MG63 (cell line): Measurements from ENCODE around the gene MARF1. TPM values are rescaled to one million over a fixed set of nuclear protein-coding genes. Genes with fewer than 3 reads are reported as not detected.
"Not testable (repeated sequence)": the region's sequence is repeated elsewhere in the genome, so short reads cannot be mapped to it uniquely, and the experiment has no call there.

Experiments
- DNase-seq: peaks from one replicate; pipeline ENCODE4 v3.0.0-alpha.2; 2020
- H3K27me3 ChIP-seq: fragments of 250-450 bp; sonication (Bioruptor Pico); 2 replicates; pipeline ENCODE4 v1.5.1; 2020; ENCODE audit warnings: mild to moderate bottlenecking, moderate library complexity
- H3K36me3 ChIP-seq: fragments of 250-450 bp; sonication (Bioruptor Pico); 2 replicates; pipeline ENCODE4 v1.5.1; 2020; ENCODE audit warnings: mild to moderate bottlenecking, moderate library complexity
- H3K4me3 ChIP-seq: fragments of 250-450 bp; sonication (Bioruptor Pico); 2 replicates; pipeline ENCODE4 v1.5.1; 2020; ENCODE audit warnings: mild to moderate bottlenecking, moderate library complexity
- H3K9me3 ChIP-seq: fragments of 250-450 bp; sonication (Bioruptor Pico); 2 replicates; pipeline ENCODE4 v1.5.1; 2020; ENCODE audit warnings: mild to moderate bottlenecking, moderate library complexity
- total RNA-seq: library from RNA; depleted of rRNA; stranded (reverse); fragments of >200 nt; shearing (Covaris generic); gene quantifications from 2 replicates; pipeline ENCODE4 v1.2.3, GENCODE V29; 2014; ENCODE audit warnings: low replicate concordance

MARF1 gene
- total RNA-seq, 1 experiment from 2014 or later: 3.2 TPM

DNA sequence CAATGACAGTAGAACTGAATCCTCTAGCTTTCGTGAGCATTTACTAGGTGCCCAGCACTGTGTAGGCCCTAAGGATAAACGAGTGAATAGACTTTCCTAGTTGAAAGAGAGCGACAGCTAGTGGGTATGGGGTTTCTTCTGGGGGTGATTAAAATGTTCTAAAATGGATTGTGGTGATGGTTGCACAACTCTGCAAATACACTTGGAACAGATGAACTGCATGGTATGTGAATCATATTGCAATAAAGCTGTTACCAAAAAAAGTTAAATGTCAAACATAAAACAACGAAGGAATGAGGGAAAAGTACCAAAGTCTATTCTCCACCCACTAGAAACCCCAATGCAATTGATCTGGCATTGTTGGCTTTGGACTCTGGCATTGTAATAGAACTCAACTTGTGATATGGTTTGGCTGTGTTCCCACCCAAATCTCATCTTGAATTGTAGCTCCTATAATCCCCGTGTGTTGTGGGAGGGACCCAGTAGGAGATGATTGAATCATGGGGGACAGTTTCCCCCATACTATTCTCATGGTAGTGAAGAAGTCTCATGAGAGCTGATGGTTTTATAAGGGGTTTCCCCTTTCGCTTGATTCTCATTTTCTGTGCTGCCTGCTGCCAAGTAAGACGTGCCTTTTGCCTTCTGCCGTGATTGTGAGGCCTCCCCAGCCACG is 70.5 kb downstream of the MARF1 start:
- no peak for DNase-seq
- Histone ChIP-seq H3K27me3 (no peaks in the 10 kb centered on the region), H3K9me3 (no peaks in the 10 kb centered on the region), H3K36me3 (peaks cover 3% of the 10 kb centered on the region; the same call in 1 of the 2 replicates), H3K4me3 (no peak overlapping the region)

DNA sequence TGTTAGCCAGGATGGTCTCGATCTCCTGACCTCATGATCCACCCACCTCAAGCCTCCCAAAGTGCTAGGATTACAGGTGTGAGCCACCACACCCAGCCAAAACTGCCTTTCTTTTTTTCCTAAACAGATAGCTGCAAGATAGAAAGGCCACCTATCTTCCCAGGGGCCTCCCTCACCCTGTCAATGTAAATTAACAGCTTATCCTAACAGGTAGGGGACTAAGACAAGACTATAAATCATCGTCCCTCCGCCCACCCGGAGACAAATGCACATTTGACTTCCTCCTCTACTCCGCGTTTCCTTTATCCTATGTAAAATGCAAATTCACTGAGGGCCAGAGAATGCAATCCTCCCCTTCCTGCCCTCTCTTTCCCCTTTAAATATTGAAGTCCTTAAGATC is 71.4 kb downstream of the MARF1 start:
- DNase-seq: no peak
- Histone ChIP-seq H3K9me3 (no peaks in the 10 kb centered on the region), H3K4me3 (no peak overlapping the region), H3K36me3 (peaks cover 3% of the 10 kb centered on the region; the same call in 1 of the 2 replicates), H3K27me3 (no peaks in the 10 kb centered on the region)

DNA sequence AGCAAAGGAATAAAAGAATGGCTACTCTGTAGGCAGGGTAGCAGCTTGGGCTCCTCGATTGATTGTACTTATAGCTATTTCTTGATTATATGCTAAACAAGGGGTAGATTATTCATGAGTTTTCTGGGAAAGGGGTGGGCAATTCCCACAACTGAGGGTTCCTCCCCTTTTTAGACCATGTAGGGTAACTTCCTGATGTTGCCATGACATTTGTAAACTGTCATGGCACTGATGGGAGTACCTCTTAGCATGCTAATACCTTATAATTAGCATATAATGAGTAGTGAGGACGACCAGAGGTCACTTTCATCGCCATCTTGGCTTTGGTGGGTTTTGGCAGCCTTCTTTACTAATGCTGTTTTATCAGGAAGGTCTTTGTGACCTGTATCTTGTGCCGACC is 72.3 kb downstream of the MARF1 start:
- not testable (repeated sequence) for H3K4me3 ChIP-seq, H3K36me3 ChIP-seq, H3K27me3 ChIP-seq, DNase-seq, H3K9me3 ChIP-seq

DNA sequence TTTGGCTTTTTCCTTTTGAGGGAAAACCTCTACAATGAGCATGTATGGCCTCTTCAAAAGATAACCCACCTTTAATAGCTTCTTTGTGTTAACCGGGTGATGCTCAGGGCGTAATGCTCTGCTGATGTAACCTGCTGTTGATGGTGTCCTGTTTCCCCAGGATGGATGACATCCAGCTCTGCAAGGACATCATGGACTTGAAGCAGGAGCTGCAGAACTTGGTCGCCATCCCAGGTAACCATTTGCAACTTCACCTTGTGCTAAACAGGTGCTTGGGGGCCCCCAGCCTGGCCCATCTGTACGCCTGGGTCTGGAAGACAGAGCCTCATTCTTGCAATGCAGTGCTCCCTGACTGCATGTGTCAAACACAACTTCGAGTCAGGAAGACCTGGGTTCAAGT is 75.1 kb downstream of the MARF1 start:
- H3K4me3 ChIP-seq: no peak overlapping the region
- peaks cover 3% of the 10 kb centered on the region; the same call in 1 of the 2 replicates for H3K36me3 ChIP-seq
- no peaks in the 10 kb centered on the region for H3K9me3 ChIP-seq
- H3K27me3 ChIP-seq: no peaks in the 10 kb centered on the region
- DNase-seq: no peak

DNA sequence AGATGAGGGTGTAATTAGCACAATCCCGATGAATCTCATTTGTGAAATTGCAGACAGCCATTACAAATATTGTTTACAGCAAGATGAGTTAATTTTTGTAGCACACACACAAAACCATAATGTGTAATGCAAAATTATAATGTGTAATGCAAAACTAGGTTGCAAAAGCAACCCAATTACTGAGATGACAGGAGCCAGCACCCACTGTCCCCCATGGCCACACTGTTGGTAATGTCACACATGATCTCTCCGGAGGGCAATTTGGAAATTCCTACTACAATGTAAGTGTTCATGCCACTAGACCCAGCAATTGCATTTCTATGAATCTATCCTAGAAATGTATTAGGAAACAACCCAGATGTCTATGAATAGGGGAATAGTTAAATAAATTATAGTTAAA is 76.9 kb downstream of the MARF1 start:
- Histone ChIP-seq H3K4me3 (no peak overlapping the region), H3K27me3 (no peaks in the 10 kb centered on the region), H3K9me3 (no peaks in the 10 kb centered on the region), H3K36me3 (no peaks in the 10 kb centered on the region)
- no peak for DNase-seq

DNA sequence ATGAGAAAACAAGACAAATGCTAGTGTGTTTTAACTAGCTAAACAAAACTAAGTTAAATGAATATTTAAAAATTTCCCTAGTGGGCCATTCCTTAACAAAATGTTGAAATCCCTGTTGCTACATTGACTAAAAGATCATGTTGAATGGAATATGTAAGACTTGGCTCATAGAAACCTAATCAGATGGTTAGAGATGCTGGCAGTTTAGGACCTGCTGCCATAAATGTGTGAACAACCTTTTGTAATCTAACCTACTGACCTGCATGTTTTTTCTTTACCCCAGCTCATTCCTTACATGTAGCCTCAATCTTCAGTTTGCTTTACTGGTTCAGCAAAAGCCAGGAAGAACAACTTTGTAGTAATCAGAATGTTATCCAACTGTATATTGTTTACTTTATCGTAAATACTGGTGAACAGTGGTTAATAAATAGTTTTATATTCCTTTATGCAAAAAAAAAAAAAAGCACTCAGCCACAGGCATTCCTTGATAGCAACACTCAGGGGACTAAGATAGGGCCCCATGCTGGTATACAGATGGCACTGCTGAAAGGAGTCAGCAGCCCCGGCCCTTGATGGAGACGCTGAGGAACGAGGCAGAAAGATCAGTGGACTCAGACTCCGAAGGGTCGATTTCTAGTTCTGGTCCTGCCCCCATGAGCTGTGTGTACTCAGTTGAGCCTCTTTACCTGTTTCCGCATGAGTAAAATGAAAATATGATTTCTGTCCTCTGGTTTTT is 78.2 kb downstream of the MARF1 start:
- no peaks in the 10 kb centered on the region for H3K27me3 ChIP-seq
- H3K4me3 ChIP-seq: no peak overlapping the region
- no peak for DNase-seq
- H3K36me3 ChIP-seq: no peaks in the 10 kb centered on the region
- H3K9me3 ChIP-seq: no peaks in the 10 kb centered on the region

DNA sequence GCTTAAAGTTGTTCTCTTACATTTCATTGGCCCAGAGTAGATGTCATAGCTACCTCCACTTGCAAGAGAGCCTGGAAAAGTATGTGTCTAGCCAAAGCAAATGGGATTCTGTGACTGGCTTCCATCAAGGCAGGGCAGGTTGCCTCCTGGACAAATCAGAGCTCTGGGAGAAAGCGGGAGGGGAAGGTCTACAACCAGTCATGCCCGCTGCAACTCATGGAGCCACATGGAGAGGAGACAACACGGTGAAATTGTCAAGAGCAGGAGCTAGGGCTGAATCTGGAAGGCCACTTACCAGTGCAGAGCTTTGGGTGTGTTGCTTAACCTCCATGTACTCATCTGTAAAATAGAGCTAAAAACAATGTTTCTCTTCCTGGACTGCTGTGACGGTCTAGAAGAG is 83.8 kb downstream of the MARF1 start:
- H3K9me3 ChIP-seq: no peaks in the 10 kb centered on the region
- no peak for DNase-seq

DNA sequence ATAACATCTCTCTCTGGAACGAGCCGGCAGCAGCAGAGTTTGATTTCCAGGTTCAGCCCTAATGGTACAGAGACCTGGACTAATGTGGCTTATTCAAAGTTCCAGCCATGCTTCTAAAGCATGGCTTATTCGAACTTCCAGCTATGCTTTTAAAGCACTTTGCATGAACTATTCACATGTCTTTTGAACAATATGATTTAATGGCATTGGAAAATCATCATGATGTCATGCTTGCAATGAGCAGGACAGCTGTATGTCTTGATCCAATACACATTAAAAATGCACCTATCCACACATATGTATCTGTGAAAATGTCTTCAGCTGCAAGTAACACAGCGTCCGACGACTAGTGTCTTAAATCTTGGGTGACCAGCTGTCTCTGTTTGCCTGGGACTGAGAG is 85.7 kb downstream of the MARF1 start:
- Histone ChIP-seq H3K4me3 (no peak overlapping the region), H3K36me3 (no peaks in the 10 kb centered on the region), H3K9me3 (no peaks in the 10 kb centered on the region), H3K27me3 (no peaks in the 10 kb centered on the region)
- DNase-seq: no peak

More for the DNA sequence above, 83.8 kb downstream of the MARF1 start:
- Histone ChIP-seq H3K27me3 (no peaks in the 10 kb centered on the region), H3K36me3 (no peaks in the 10 kb centered on the region), H3K4me3 (no peak overlapping the region)

DNA sequence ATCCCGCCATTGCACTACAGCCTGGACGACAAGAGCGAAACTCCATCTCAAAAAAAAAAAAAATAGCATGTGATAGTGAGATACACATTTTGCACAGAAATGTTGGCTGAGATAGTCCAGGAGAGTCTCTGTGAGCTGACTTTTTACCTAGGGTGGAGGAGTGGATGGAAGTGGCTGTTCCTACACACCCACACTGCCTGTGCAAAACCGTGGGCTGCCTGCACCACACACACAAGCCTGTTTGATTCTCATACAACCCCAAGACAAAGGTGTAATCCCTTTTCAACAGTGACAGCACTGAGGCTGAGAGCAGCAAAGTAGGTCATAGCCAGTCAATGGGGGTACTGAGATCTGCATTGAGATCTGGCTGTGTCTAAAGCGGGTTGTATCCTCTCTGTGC is 86.8 kb downstream of the MARF1 start:
- H3K36me3 ChIP-seq: no peaks in the 10 kb centered on the region
- H3K4me3 ChIP-seq: no peak overlapping the region
- H3K9me3 ChIP-seq: no peaks in the 10 kb centered on the region
- H3K27me3 ChIP-seq: no peaks in the 10 kb centered on the region
- no peak for DNase-seq

DNA sequence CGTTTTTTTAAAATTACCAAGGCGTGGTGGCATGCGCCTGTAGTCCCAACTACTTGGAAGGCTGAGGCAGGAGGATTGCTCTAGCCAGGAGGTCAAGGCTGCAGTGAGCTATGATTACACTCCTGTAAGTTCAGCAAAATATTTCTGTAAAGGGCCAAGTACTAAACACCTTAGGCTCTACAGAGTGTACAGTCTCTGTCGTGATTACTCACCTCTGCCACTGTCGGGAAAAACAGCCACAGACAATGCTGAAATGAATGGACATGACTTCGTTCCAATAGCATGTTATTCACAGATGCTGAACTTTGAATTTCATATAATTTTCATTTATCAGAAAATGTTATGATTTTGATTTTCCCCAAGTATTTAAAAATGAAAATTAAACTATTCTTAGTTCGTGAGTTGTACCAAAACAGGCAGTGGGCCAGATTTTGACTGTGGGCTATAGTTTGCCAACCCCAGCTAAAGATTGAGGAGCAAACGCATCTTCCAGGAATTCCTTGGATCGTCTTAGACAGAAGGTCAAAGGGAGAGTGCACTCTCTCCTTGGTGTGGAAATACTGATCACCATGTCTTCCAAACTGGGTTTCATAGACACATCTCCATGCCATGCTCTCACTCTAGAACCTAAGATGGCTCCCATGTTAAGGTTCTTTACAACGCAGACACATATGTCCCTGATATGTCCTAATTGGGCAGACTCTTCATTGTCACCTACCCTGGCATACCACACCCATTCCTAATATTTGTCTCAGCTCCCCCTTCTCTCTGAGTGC is 89.5 kb downstream of the MARF1 start:
- Histone ChIP-seq H3K27me3 (no peaks in the 10 kb centered on the region), H3K9me3 (no peaks in the 10 kb centered on the region), H3K36me3 (no peaks in the 10 kb centered on the region), H3K4me3 (no peak overlapping the region)
- peak; percentile 18 for DNase-seq

DNA sequence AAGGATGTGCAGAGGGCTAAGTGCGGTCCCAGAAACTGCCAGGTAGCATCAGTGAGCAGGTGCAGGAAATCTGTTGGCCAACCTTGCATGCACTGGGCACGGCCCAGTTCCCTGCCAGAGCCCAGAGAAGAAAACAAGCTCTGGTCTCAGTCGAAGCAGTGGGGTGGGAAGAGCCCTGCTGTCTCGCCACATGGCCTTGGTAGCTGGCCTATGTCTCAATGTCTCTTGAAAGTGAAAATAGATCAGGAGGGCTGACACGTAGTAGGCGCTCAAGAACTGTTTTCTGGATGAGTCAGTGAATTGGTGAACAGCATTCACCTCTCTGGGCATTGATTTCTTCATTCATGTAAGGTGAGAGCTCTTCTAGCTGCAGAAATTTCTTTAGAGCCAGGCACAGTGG is 90.4 kb downstream of the MARF1 start:
- Histone ChIP-seq H3K9me3 (no peaks in the 10 kb centered on the region), H3K27me3 (no peaks in the 10 kb centered on the region), H3K4me3 (no peak overlapping the region), H3K36me3 (0 out of 2 replicates have a peak, but pooled peaks cover 3% of the 10 kb centered on the region)
- DNase-seq: no peak

DNA sequence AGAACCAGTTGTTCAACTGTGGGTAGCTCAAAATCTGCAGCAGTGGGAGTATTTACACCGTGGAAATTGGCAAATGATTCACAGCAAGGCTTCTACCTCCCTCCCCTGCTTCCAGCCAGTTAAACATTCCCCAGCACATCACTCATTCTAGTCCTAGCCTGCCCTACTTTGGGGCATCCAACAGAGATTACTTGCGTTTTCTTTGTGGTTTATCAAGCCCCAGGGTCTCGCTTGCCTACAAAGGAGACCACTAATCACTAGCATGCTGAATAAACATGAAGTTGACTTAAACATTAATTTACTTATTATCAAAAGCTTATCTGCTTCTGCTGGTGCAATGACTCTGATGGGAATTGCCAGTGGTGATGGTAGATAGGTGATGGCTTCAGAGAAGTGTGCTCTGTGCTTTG is 94.5 kb downstream of the MARF1 start:
- H3K27me3 ChIP-seq: no peaks in the 10 kb centered on the region
- no peaks in the 10 kb centered on the region for H3K9me3 ChIP-seq
- DNase-seq: no peak
- H3K4me3 ChIP-seq: no peak overlapping the region
- H3K36me3 ChIP-seq: 0 out of 2 replicates have a peak, but pooled peaks cover 3% of the 10 kb centered on the region

DNA sequence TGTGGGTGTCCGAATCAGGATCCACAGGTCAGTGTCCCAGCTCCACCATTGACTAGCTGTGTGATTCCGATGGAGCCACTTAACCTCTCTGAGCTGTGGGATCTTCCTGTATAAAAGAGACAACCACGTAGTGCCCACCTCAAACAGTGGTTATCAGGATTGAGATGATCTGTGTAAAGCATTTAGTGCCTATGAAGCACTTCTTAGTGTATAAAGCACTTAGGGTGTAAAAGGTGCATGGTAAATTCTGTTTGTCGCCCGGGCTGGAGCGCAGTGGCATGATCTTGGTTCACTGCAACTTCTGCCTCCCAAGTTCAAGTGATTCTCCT is 95.2 kb downstream of the MARF1 start:
- Histone ChIP-seq H3K27me3 (no peaks in the 10 kb centered on the region), H3K4me3 (no peak overlapping the region), H3K36me3 (0 out of 2 replicates have a peak, but pooled peaks cover 3% of the 10 kb centered on the region), H3K9me3 (no peaks in the 10 kb centered on the region)
- DNase-seq: no peak

DNA sequence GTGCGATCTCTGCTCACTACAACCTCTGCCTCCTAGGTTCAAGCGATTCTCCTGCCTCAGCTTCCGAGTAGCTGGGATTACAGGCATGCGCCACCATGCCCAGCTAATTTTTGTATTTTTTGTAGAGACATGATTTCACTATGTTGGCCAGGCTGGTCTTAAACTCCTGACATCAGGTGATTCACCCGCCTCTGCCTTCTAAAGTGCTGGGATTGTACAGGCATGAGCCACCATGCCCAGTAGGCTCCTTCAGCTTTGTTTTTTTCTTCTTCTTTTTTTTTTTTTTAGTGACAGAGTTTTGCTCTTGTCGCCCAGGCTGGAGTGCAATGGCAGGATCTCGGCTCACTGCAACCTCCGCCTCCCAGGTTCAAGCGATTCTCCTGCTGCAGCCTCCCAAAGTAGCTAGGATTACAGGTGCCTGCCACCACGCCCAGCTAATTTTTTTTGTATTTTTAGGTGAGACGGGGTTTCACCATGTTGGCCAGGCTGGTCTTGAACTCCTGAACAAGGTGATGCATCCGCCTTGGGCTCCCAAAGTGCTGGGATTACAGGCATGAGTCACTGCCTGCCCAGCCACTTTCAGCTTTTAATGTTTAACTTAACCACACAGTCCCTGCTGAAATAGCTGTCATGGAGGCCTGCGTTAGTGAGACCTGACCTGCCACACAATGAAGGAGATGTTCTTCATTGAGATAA is 95.7 kb downstream of the MARF1 start:
- H3K27me3 ChIP-seq, DNase-seq, H3K4me3 ChIP-seq, H3K9me3 ChIP-seq, H3K36me3 ChIP-seq: not testable (repeated sequence)

DNA sequence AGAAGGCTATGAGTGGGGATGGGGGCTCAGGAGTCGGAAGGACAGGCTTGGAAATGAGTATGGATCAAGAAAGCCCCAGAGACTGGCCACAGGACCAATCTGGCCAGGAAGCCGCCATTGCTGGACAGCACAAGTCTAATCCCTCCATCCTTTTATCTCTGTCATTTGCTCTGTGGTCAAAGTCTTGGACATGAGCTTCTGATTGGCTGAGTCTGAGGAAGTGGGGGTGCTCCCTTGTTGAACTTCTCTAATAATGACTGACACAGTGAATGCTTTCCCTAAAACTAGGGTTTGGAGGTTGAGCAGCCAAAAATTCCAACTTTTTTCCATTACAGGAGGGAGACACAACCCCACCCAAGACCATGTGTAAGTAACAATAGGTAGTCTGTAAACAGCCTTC is 97.4 kb downstream of the MARF1 start:
- 0 out of 2 replicates have a peak, but pooled peaks cover 3% of the 10 kb centered on the region for H3K36me3 ChIP-seq
- no peaks in the 10 kb centered on the region for H3K9me3 ChIP-seq
- no peaks in the 10 kb centered on the region for H3K27me3 ChIP-seq
- no peak for DNase-seq
- H3K4me3 ChIP-seq: no peak overlapping the region

DNA sequence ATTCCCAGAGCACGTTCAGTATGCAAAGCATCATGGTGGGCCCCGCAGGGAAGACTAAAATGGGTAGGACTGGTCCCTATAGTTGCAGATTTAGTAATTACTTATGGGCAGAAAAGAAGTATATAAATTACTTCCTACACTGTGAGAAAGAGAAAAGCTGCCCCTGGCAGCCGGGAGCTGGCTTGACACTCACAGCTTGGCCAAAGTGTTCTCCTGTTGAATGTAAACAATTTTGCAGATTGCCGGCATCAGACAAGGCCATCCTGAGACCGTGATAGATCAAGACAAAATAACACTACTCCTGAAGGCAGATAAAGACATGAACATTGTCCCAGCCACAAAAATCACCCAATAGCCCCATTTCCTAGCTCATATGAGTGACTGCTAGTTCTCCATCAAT is 98.5 kb downstream of the MARF1 start:
- Histone ChIP-seq H3K27me3 (no peaks in the 10 kb centered on the region), H3K4me3 (no peak overlapping the region)
- peak; percentile 23 for DNase-seq

More for the DNA sequence above, 98.5 kb downstream of the MARF1 start:
- Histone ChIP-seq H3K36me3 (0 out of 2 replicates have a peak, but pooled peaks cover 3% of the 10 kb centered on the region), H3K9me3 (no peaks in the 10 kb centered on the region)
